AG09309 (cell line): ENCODE results near the gene ZFP57.

Experiments
- DNase-seq: peaks from one replicate; pipeline ENCODE4 v3.0.0-alpha.2; 2010; ENCODE audit warnings: low read depth
- H3K4me3 ChIP-seq: 2 replicates; pipeline ENCODE4 v1.5.1; 2011; ENCODE audit warnings: mild to moderate bottlenecking, low read depth, low read length, moderate library complexity; ENCODE audit not compliant: control insufficient read depth
- CTCF ChIP-seq: IDR thresholded peaks from 2 replicates; pipeline ENCODE4 v1.5.1; 2011; ENCODE audit warnings: mild to moderate bottlenecking, low read depth, low read length, inconsistent platforms; ENCODE audit not compliant: insufficient read depth, control insufficient read depth; ENCODE audit errors: missing control alignments

ZFP57 gene

GRCh38 chr6:29680904-29681303 lies at the start of gene ZFP57:
Gene ZFP57, minus strand, starts transcription at chr6:29681152. Its CDS starts 4,149 bp downstream, at chr6:29677003.
- no peak for TF ChIP-seq CTCF
- no peak for DNase-seq

GRCh38 chr6:29730575-29731126 lies 49.7 kb upstream of the ZFP57 start:
- H3K4me3 ChIP-seq: no peak overlapping the region
- no peak for DNase-seq
- no peak for TF ChIP-seq CTCF

More at GRCh38 chr6:29680904-29681303, at the start of gene ZFP57:
- H3K4me3 ChIP-seq: no peak within 1 kb of the TSS

- no peak for TF ChIP-seq CTCF
- no peak overlapping the region for H3K4me3 ChIP-seq
- no peak for DNase-seq
Measured at GRCh38 chr6:29729774-29730328, 48.9 kb upstream of the ZFP57 start.

- no peak for TF ChIP-seq CTCF
- H3K4me3 ChIP-seq: no peak overlapping the region
- no peak for DNase-seq
Measured at GRCh38 chr6:29728875-29729270, 47.9 kb upstream of the ZFP57 start.

- no peak for DNase-seq
- H3K4me3 ChIP-seq: no peak overlapping the region
- no peak for TF ChIP-seq CTCF
Measured at GRCh38 chr6:29728173-29728874, 47.4 kb upstream of the ZFP57 start.

- DNase-seq: no peak
- no peak for TF ChIP-seq CTCF
- H3K4me3 ChIP-seq: no peak overlapping the region
Measured at GRCh38 chr6:29727637-29728036, 46.7 kb upstream of the ZFP57 start.
